Panc1 (cell line): ENCODE data around the gene PKP3. TPM values are rescaled to one million over a fixed set of nuclear protein-coding genes. Genes with fewer than 3 reads are reported as not detected.

Experiments
- ATAC-seq: fragments of 200-7000 bp; cut with Tn5 transposase; 2 replicates; pipeline ENCODE4 v1.9.1; 2020; ENCODE audit warnings: mild to moderate bottlenecking, moderate library complexity
- BruUV-seq: library from RNA; stranded (reverse); fragments of 400-500 nt; replicated peaks from 2 replicates; lab custom pipeline; 2021; lab: Mats Ljungman, UMichigan
- CTCF ChIA-PET: fragments of 300-600 bp; sonication (Branson Sonifier 250); formaldehyde crosslinking; loops from one replicate; lab custom pipeline; 2022; ENCODE audit warnings: antibody characterized with exemption; lab: Charles Lee
- POLR2A ChIA-PET: fragments of 300-600 bp; sonication (Branson Sonifier 250); formaldehyde crosslinking; loops from one replicate; lab custom pipeline; 2022; ENCODE audit warnings: antibody characterized with exemption; lab: Charles Lee
- DNase-seq: peaks from one replicate; pipeline ENCODE4 v3.0.0-alpha.2; 2010; ENCODE audit warnings: low read depth, low spot score
- H3K27ac ChIP-seq: 2 replicates; pipeline ENCODE4 v1.5.1; 2011; ENCODE audit warnings: mild to moderate bottlenecking, low read length, inconsistent platforms
- H3K27me3 ChIP-seq: fragments of 200-500 bp; sonication (Bioruptor generic); 2 replicates; pipeline ENCODE4 v1.6.0; 2014; ENCODE audit warnings: low read length, inconsistent platforms; ENCODE audit not compliant: control insufficient read depth, insufficient read depth
- H3K36me3 ChIP-seq: fragments of 200-500 bp; sonication (Bioruptor generic); 2 replicates; pipeline ENCODE4 v1.5.1; 2014; ENCODE audit warnings: inconsistent platforms, mild to moderate bottlenecking, low read length, moderate library complexity; ENCODE audit not compliant: control insufficient read depth, insufficient read depth
- H3K4me1 ChIP-seq: 2 replicates; pipeline ENCODE4 v1.5.1; 2011; ENCODE audit warnings: inconsistent platforms, mild to moderate bottlenecking, low read length, moderate library complexity; ENCODE audit not compliant: control insufficient read depth, insufficient read depth
- H3K4me3 ChIP-seq, 2 experiments: 2 replicates each; pipeline ENCODE4 v1.5.1; 2011 to 2012; ENCODE audit warnings: low read depth in 2 of 2, low read length in 2 of 2, mild to moderate bottlenecking in 2 of 2, inconsistent platforms in 1 of 2, moderate library complexity in 1 of 2
- H3K9me3 ChIP-seq: fragments of 200-500 bp; sonication (Bioruptor generic); 2 replicates; pipeline ENCODE4 v1.5.1; 2014; ENCODE audit warnings: low read depth, mild to moderate bottlenecking, inconsistent platforms, low read length, moderate library complexity; ENCODE audit not compliant: control insufficient read depth, insufficient read depth
- CTCF ChIP-seq: fragments of 450-650 bp; IDR thresholded peaks from 2 replicates; pipeline ENCODE4 v1.5.1; 2017; ENCODE audit warnings: mild to moderate bottlenecking
- POLR2AphosphoS5 ChIP-seq: IDR thresholded peaks from 2 replicates; pipeline ENCODE4 v1.6.1; 2012; ENCODE audit warnings: mild to moderate bottlenecking, low read depth, low read length, moderate library complexity
- REST ChIP-seq, 2 experiments: IDR thresholded peaks; 2 replicates each; pipeline ENCODE4 v1.6.1; 2011 to 2012; ENCODE audit warnings: low read depth in 2 of 2, control low read depth in 1 of 2, low read length in 1 of 2, mild to moderate bottlenecking in 1 of 2, moderate library complexity in 1 of 2; ENCODE audit not compliant: insufficient read depth in 1 of 2
- SIN3A ChIP-seq: IDR thresholded peaks from 2 replicates; pipeline ENCODE4 v1.6.1; 2012; ENCODE audit warnings: low read depth, mild to moderate bottlenecking, low read length, moderate library complexity, borderline replicate concordance; ENCODE audit not compliant: insufficient read depth
- TCF7L2 ChIP-seq: IDR thresholded peaks from 2 replicates; pipeline ENCODE4 v1.6.1; 2011; ENCODE audit warnings: mild to moderate bottlenecking, low read depth, low read length, inconsistent platforms
- in situ Hi-C: cut with HindIII; loops from 2 replicates; pipeline ENCODE4 v1.10.0; 2016; ENCODE audit warnings: low sequenced_read_pairs, low pct_unique_long_range_greater_than_20kb
- intact Hi-C: fragments of 100-400 bp; cut with micrococcal nuclease; formaldehyde crosslinking; loops from one replicate; pipeline ENCODE4 v1.10.0; 2022; ENCODE audit not compliant: unreplicated experiment
- total RNA-seq: library from RNA; stranded (reverse); gene quantifications from one replicate; pipeline ENCODE4 v1.2.1, GENCODE V29; 2021; ENCODE audit not compliant: unreplicated experiment

The PKP3 gene
- total RNA-seq, 1 experiment from 2014 or later: 36.8 TPM

GRCh38 chr11:419248-420005 is 25.4 kb downstream of the PKP3 start:
- no peak for ATAC-seq
- BruUV-seq: no TSS peak
- H3K4me3 ChIP-seq: no peak overlapping the region
- in situ Hi-C loops: no loop called here
- no peaks in the 10 kb centered on the region for H3K27me3 ChIP-seq
- DNase-seq: no peak
- POLR2A ChIA-PET: no interaction called here
- intact Hi-C loops: no loop called here
- no peaks in the 10 kb centered on the region for H3K36me3 ChIP-seq
- TF ChIP-seq TCF7L2 (no peak), REST (IDR thresholded peaks at IDR 0.05; ENCODE audit: insufficient read depth in 1 of 2, low read depth in 2 of 2, low read length in 1 of 2) (no peak), CTCF (no peak)
- CTCF ChIA-PET: no interaction called here
- H3K4me1 ChIP-seq: peaks cover 31% of the 10 kb centered on the region
- no peak overlapping the region for H3K27ac ChIP-seq
- no peaks in the 10 kb centered on the region for H3K9me3 ChIP-seq

GRCh38 chr11:420054-420910 is 26.3 kb downstream of the PKP3 start:
- in situ Hi-C loops (no loop called here), intact Hi-C loops (no loop called here)
- Histone ChIP-seq H3K27ac (no peak overlapping the region), H3K4me3 (no peak overlapping the region), H3K36me3 (no peaks in the 10 kb centered on the region), H3K9me3 (no peaks in the 10 kb centered on the region), H3K27me3 (no peaks in the 10 kb centered on the region), H3K4me1 (peaks cover 22% of the 10 kb centered on the region)
- DNase-seq (no peak), ATAC-seq (no peak)
- CTCF ChIA-PET: no interaction called here
- BruUV-seq: no TSS peak
- POLR2A ChIA-PET: no interaction called here
- TF ChIP-seq SIN3A: no peak
- TF ChIP-seq TCF7L2: no peak
- no peak for TF ChIP-seq CTCF
- TF ChIP-seq POLR2AphosphoS5: no peak
- no peak for TF ChIP-seq REST (IDR thresholded peaks at IDR 0.05; ENCODE audit: insufficient read depth in 1 of 2, low read depth in 2 of 2, low read length in 1 of 2)
